SJCRH30 (cell line): Measurements from ENCODE around the gene ARID5A. TPM values are rescaled to one million over a fixed set of nuclear protein-coding genes. Genes with fewer than 3 reads are reported as not detected.
A peak's percentile ranks its signal among the peaks of the same experiment; 100 is the strongest.

ENCODE experiments used
- DNase-seq, 2 experiments: peaks; one replicate each; pipeline ENCODE4 v3.0.0-alpha.2; 2015 to 2020
- H3K27ac ChIP-seq: fragments of 250-450 bp; sonication (Bioruptor Pico); 2 replicates; pipeline ENCODE4 v1.5.1; 2020; ENCODE audit warnings: mild to moderate bottlenecking, moderate library complexity
- H3K27me3 ChIP-seq: fragments of 250-450 bp; sonication (Bioruptor Pico); 2 replicates; pipeline ENCODE4 v1.5.1; 2020; ENCODE audit warnings: mild to moderate bottlenecking, moderate library complexity
- H3K36me3 ChIP-seq: fragments of 250-450 bp; sonication (Bioruptor Pico); 2 replicates; pipeline ENCODE4 v1.5.1; 2020; ENCODE audit warnings: mild to moderate bottlenecking, moderate library complexity
- H3K4me1 ChIP-seq: fragments of 250-450 bp; sonication (Bioruptor Pico); 2 replicates; pipeline ENCODE4 v1.5.1; 2020; ENCODE audit warnings: mild to moderate bottlenecking, moderate library complexity
- H3K4me3 ChIP-seq: fragments of 250-450 bp; sonication (Bioruptor Pico); 2 replicates; pipeline ENCODE4 v1.5.1; 2020; ENCODE audit warnings: mild to moderate bottlenecking, moderate library complexity
- H3K9me3 ChIP-seq: fragments of 250-450 bp; sonication (Bioruptor Pico); replicated peaks from 2 replicates; pipeline ENCODE4 v1.5.1; 2020; ENCODE audit warnings: mild to moderate bottlenecking, moderate library complexity
- total RNA-seq: library from RNA; depleted of rRNA; stranded (reverse); fragments of >200 nt; shearing (Covaris generic); gene quantifications from 2 replicates; pipeline ENCODE4 v1.2.3, GENCODE V29; 2014

The ARID5A gene
- total RNA-seq, 1 experiment from 2014 or later = 14.2 TPM

- Histone ChIP-seq H3K4me1 (no peaks in the 10 kb centered on the region), H3K27me3 (no peaks in the 10 kb centered on the region), H3K4me3 (no peak overlapping the region), H3K27ac (no peak overlapping the region), H3K36me3 (no peaks in the 10 kb centered on the region), H3K9me3 (no peaks in the 10 kb centered on the region)
- no peak for DNase-seq
These were observed 33.5 kb upstream of the ARID5A start for GRCh38 chr2:96502891-96503636.

GRCh38 chr2:96503637-96504243 is 32.8 kb upstream of the ARID5A start:
- no peak for DNase-seq
- Histone ChIP-seq H3K27ac (no peak overlapping the region), H3K9me3 (no peaks in the 10 kb centered on the region), H3K4me1 (no peaks in the 10 kb centered on the region), H3K27me3 (no peaks in the 10 kb centered on the region), H3K36me3 (no peaks in the 10 kb centered on the region), H3K4me3 (no peak overlapping the region)

GRCh38 chr2:96505231-96505889 is 31.2 kb upstream of the ARID5A start, which contains the start of gene NEURL3:
TSS of gene NEURL3 (minus strand) at chr2:96505357. CDS start at chr2:96505286, 71 bp downstream.
- Histone ChIP-seq H3K4me1 (no peaks in the 10 kb centered on the region), H3K27me3 (no peaks in the 10 kb centered on the region), H3K27ac (no peak within 1 kb of the TSS), H3K36me3 (no peaks in the 10 kb centered on the region), H3K9me3 (no peaks in the 10 kb centered on the region), H3K4me3 (no peak within 1 kb of the TSS)
- no peak for DNase-seq

- H3K4me3 ChIP-seq = no peak overlapping the region
- H3K36me3 ChIP-seq = no peaks in the 10 kb centered on the region
- no peaks in the 10 kb centered on the region for H3K27me3 ChIP-seq
- H3K9me3 ChIP-seq = no peaks in the 10 kb centered on the region
- H3K27ac ChIP-seq = no peak overlapping the region
- H3K4me1 ChIP-seq = no peaks in the 10 kb centered on the region
- DNase-seq = no peak
These were observed 30.3 kb upstream of the ARID5A start for GRCh38 chr2:96506016-96506906.

GRCh38 chr2:96506907-96507240 is 29.7 kb upstream of the ARID5A start:
- Histone ChIP-seq H3K27me3 (no peaks in the 10 kb centered on the region), H3K9me3 (no peaks in the 10 kb centered on the region), H3K4me3 (no peak overlapping the region), H3K27ac (no peak overlapping the region), H3K36me3 (no peaks in the 10 kb centered on the region), H3K4me1 (no peaks in the 10 kb centered on the region)
- DNase-seq = no peak

GRCh38 chr2:96507957-96508520 is 28.5 kb upstream of the ARID5A start:
- H3K27me3 ChIP-seq = no peaks in the 10 kb centered on the region
- no peaks in the 10 kb centered on the region for H3K4me1 ChIP-seq
- no peak overlapping the region for H3K27ac ChIP-seq
- H3K4me3 ChIP-seq = no peak overlapping the region
- no peaks in the 10 kb centered on the region for H3K36me3 ChIP-seq
- DNase-seq = peak; percentile 62 to 68
- H3K9me3 ChIP-seq = no peaks in the 10 kb centered on the region

- Histone ChIP-seq H3K9me3 (no peaks in the 10 kb centered on the region), H3K4me3 (no peak overlapping the region), H3K36me3 (no peaks in the 10 kb centered on the region), H3K27me3 (no peaks in the 10 kb centered on the region), H3K27ac (no peak overlapping the region), H3K4me1 (no peaks in the 10 kb centered on the region)
- DNase-seq = no peak
These were observed 27.9 kb upstream of the ARID5A start for GRCh38 chr2:96508521-96509113.

GRCh38 chr2:96509114-96509846 is 27.3 kb upstream of the ARID5A start:
- H3K36me3 ChIP-seq = no peaks in the 10 kb centered on the region
- H3K4me1 ChIP-seq = no peaks in the 10 kb centered on the region
- no peak overlapping the region for H3K4me3 ChIP-seq
- no peak overlapping the region for H3K27ac ChIP-seq
- no peaks in the 10 kb centered on the region for H3K27me3 ChIP-seq
- DNase-seq = peak; percentile 85 to 91
- no peaks in the 10 kb centered on the region for H3K9me3 ChIP-seq

- Histone ChIP-seq H3K4me1 (no peaks in the 10 kb centered on the region), H3K36me3 (no peaks in the 10 kb centered on the region)
- DNase-seq = no peak
These were observed 26.7 kb upstream of the ARID5A start for GRCh38 chr2:96509847-96510230.

GRCh38 chr2:96510931-96511595 is 25.5 kb upstream of the ARID5A start:
- Histone ChIP-seq H3K36me3 (no peaks in the 10 kb centered on the region), H3K9me3 (no peaks in the 10 kb centered on the region), H3K4me1 (no peaks in the 10 kb centered on the region), H3K4me3 (no peak overlapping the region), H3K27ac (no peak overlapping the region), H3K27me3 (no peaks in the 10 kb centered on the region)
- no peak for DNase-seq

More at GRCh38 chr2:96509847-96510230, 26.7 kb upstream of the ARID5A start:
- Histone ChIP-seq H3K4me3 (no peak overlapping the region), H3K27me3 (no peaks in the 10 kb centered on the region), H3K27ac (no peak overlapping the region), H3K9me3 (no peaks in the 10 kb centered on the region)

- DNase-seq = no peak
- Histone ChIP-seq H3K27ac (no peak overlapping the region), H3K4me1 (no peaks in the 10 kb centered on the region)
These were observed 24.7 kb upstream of the ARID5A start for GRCh38 chr2:96511851-96512250.

GRCh38 chr2:96512341-96512740 is 24.2 kb upstream of the ARID5A start:
- DNase-seq = no peak

More at GRCh38 chr2:96511851-96512250, 24.7 kb upstream of the ARID5A start:
- no peak overlapping the region for H3K4me3 ChIP-seq
- H3K36me3 ChIP-seq = no peaks in the 10 kb centered on the region
- H3K9me3 ChIP-seq = 0 out of 2 replicates have a peak, but pooled peaks cover 2% of the 10 kb centered on the region
- no peaks in the 10 kb centered on the region for H3K27me3 ChIP-seq

GRCh38 chr2:96514521-96514920 is 22.0 kb upstream of the ARID5A start:
- no peaks in the 10 kb centered on the region for H3K27me3 ChIP-seq
- no peaks in the 10 kb centered on the region for H3K36me3 ChIP-seq
- no peak overlapping the region for H3K27ac ChIP-seq
- H3K9me3 ChIP-seq = peaks cover 14% of the 10 kb centered on the region; the same call in 1 of the 2 replicates
- no peak for DNase-seq
- no peak overlapping the region for H3K4me3 ChIP-seq
- H3K4me1 ChIP-seq = no peaks in the 10 kb centered on the region

More at GRCh38 chr2:96512341-96512740, 24.2 kb upstream of the ARID5A start:
- Histone ChIP-seq H3K27me3 (no peaks in the 10 kb centered on the region), H3K4me1 (no peaks in the 10 kb centered on the region), H3K9me3 (peaks cover 6% of the 10 kb centered on the region; the same call in 1 of the 2 replicates), H3K4me3 (no peak overlapping the region), H3K36me3 (no peaks in the 10 kb centered on the region), H3K27ac (no peak overlapping the region)
